Ishikawa (cell line): ENCODE results near the gene REC8.

Experiments
- CREB1 ChIP-seq: IDR thresholded peaks from 2 replicates; pipeline ENCODE4 v1.6.1; 2012; ENCODE audit warnings: low read depth
- EP300 ChIP-seq: IDR thresholded peaks from 2 replicates; pipeline ENCODE4 v1.6.1; 2012; ENCODE audit warnings: borderline replicate concordance
- MAX ChIP-seq: IDR thresholded peaks from 2 replicates; pipeline ENCODE4 v1.6.1; 2012
- NFIC ChIP-seq: IDR thresholded peaks from 2 replicates; pipeline ENCODE4 v1.6.1; 2012
- RAD21 ChIP-seq: IDR thresholded peaks from 2 replicates; pipeline ENCODE4 v1.6.1; 2012; ENCODE audit warnings: low read depth
- REST ChIP-seq: IDR thresholded peaks from 2 replicates; pipeline ENCODE4 v1.6.1; 2012; ENCODE audit warnings: low read depth, mild to moderate bottlenecking
- TAF1 ChIP-seq: IDR thresholded peaks from 2 replicates; pipeline ENCODE4 v1.6.1; 2012; ENCODE audit warnings: low read depth, mild to moderate bottlenecking
- TCF12 ChIP-seq: IDR thresholded peaks from 2 replicates; pipeline ENCODE4 v1.6.1; 2012; ENCODE audit warnings: low read depth
- USF1 ChIP-seq: IDR thresholded peaks from 2 replicates; pipeline ENCODE4 v1.6.1; 2012
- YY1 ChIP-seq: IDR thresholded peaks from 2 replicates; pipeline ENCODE4 v1.6.1; 2012; ENCODE audit warnings: low read depth
- ZBTB7A ChIP-seq: IDR thresholded peaks from 2 replicates; pipeline ENCODE4 v1.6.1; 2012; ENCODE audit warnings: low read depth

GRCh38 chr14:24172261-24172860 lies 481 bp downstream of the REC8 start:
- TF ChIP-seq RAD21 (no peak), CREB1 (no peak), ZBTB7A (no peak), TAF1 (no peak), TCF12 (no peak), NFIC (no peak), USF1 (no peak), EP300 (no peak), REST (no peak), MAX (no peak), YY1 (no peak)
